ENCODE results near the gene AMZ1.

The AMZ1 gene

DNA sequence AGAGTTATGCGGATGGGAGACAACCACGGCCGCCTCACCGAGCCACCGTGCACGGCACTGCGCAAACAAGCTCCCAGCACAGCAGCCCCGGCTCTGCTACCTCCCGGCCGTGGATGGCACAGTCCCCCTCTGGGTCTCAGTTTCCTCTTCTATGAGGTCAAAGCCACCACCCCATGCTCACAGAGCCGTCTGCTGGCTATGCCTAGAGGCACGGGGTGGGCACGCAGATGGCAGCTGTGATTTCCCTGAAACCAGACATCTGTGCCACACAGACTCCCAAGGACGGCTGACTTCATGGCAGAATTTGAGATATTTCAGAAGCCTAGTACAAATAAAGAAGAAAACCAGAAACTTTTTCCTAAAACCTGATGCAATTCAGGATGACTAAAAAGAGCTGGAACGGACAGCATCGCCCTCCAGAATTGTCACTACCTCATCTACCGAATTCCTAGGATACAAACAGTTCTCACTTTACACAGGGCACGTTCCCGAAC is 73.2 kb downstream of the AMZ1 start:
- no peak for TF ChIP-seq TAF1 (IDR thresholded peaks at IDR 0.05; ENCODE audit: borderline replicate concordance, insufficient read depth, low read length)
- no peak for TF ChIP-seq POLR2AphosphoS5 (IDR thresholded peaks at IDR 0.05; ENCODE audit: low read depth, low read length)
- no peak for TF ChIP-seq SIN3A (IDR thresholded peaks at IDR 0.05; ENCODE audit: borderline replicate concordance, insufficient read depth, low read length)
- TF ChIP-seq, protein P1, sequence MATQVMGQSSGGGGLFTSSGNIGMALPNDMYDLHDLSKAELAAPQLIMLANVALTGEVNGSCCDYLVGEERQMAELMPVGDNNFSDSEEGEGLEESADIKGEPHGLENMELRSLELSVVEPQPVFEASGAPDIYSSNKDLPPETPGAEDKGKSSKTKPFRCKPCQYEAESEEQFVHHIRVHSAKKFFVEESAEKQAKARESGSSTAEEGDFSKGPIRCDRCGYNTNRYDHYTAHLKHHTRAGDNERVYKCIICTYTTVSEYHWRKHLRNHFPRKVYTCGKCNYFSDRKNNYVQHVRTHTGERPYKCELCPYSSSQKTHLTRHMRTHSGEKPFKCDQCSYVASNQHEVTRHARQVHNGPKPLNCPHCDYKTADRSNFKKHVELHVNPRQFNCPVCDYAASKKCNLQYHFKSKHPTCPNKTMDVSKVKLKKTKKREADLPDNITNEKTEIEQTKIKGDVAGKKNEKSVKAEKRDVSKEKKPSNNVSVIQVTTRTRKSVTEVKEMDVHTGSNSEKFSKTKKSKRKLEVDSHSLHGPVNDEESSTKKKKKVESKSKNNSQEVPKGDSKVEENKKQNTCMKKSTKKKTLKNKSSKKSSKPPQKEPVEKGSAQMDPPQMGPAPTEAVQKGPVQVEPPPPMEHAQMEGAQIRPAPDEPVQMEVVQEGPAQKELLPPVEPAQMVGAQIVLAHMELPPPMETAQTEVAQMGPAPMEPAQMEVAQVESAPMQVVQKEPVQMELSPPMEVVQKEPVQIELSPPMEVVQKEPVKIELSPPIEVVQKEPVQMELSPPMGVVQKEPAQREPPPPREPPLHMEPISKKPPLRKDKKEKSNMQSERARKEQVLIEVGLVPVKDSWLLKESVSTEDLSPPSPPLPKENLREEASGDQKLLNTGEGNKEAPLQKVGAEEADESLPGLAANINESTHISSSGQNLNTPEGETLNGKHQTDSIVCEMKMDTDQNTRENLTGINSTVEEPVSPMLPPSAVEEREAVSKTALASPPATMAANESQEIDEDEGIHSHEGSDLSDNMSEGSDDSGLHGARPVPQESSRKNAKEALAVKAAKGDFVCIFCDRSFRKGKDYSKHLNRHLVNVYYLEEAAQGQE (IDR thresholded peaks at IDR 0.05; ENCODE audit: insufficient read depth in 1 of 2, low read depth in 2 of 2, low read length in 2 of 2), result no peak
- TF ChIP-seq FOXP2 (optimal IDR thresholded peaks at IDR 0.05; ENCODE audit: borderline replicate concordance, extremely low read depth, extremely low read length, insufficient read depth), result no peak

DNA sequence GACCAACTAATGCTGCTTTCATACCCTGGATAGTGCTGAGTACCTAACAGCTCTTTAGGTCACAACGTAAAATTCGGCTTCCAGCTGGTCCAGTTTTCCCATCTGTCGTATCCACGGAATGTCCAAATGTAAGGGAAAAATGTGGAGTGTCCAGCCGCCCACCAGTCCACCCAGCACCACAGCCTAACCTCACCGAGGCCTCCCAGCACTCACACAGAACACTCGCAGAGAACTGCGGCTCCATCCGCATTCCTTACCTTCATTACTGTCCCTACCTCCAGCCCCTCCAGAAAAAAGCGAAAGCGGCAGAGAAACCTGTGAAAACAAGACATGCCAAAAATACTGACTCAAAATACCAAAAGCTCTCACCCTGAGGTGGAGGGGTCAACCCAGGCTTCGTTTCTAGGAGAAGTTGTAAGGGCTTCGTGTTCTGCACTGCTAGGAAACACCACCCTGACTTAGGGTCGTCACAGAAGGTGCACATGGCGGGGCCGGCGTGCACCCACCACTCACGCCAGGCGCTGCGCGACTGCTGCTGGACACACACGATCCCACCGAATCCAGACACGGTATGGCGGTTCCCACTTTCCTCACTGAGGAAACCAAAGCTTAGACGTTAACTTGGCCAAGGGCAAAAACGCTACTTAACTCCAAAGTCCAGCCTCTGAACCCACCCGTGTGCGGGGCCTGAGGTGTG is 73.9 kb downstream of the AMZ1 start:
- no peak for TF ChIP-seq POLR2AphosphoS5 (IDR thresholded peaks at IDR 0.05; ENCODE audit: low read depth, low read length)
- TF ChIP-seq SIN3A (IDR thresholded peaks at IDR 0.05; ENCODE audit: borderline replicate concordance, insufficient read depth, low read length), result no peak

DNA sequence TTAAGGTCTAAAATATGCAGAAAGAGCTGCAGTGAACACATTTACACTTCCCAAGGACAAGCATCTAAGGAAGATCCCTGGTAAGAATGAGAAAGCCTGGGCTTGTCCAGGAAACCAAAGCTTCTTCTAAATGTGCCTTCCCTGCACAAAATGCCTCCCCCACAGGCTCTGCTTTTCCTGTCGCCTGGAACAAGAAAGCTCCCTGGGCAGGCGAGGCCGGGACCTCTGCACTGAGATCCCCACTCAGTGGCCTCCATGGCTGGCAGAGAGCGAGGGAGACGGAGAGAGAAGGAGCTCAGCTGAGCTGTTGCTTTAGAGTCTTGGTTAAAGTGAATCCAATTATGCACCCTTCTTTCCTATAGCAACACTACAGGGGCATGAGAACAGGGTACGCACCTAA is 75.6 kb downstream of the AMZ1 start:
- TF ChIP-seq SIN3A (IDR thresholded peaks at IDR 0.05; ENCODE audit: borderline replicate concordance, insufficient read depth, low read length) (no peak), TAF1 (IDR thresholded peaks at IDR 0.05; ENCODE audit: borderline replicate concordance, insufficient read depth, low read length) (no peak), FOXP2 (optimal IDR thresholded peaks at IDR 0.05; ENCODE audit: borderline replicate concordance, extremely low read depth, extremely low read length, insufficient read depth) (no peak), POLR2AphosphoS5 (IDR thresholded peaks at IDR 0.05; ENCODE audit: low read depth, low read length) (no peak)
- TF ChIP-seq, protein P1 (IDR thresholded peaks at IDR 0.05; ENCODE audit: insufficient read depth in 1 of 2, low read depth in 2 of 2, low read length in 2 of 2), result no peak

DNA sequence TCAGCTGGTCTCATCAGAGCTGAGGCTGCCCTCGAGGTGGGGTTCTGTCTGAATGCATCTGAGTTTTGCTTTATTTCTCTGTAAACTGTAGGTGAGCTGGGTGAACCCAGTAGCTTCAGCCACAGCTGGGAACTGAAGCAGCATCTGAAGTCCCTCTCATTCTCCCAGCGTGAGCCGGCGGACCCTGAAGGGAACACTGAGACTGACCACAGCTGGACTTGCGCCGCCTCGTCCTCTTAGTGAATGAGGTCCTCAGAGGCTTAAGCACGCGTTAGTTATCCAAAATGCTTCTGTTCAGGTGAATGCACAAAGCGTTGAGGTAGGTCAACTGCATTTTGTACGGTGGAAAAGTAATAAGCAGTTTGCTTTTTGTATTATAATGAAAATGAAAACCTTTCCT is 76.6 kb downstream of the AMZ1 start:
- no peak for TF ChIP-seq SIN3A (IDR thresholded peaks at IDR 0.05; ENCODE audit: borderline replicate concordance, insufficient read depth, low read length)
- no peak for TF ChIP-seq TAF1 (IDR thresholded peaks at IDR 0.05; ENCODE audit: borderline replicate concordance, insufficient read depth, low read length)
- TF ChIP-seq FOXP2 (optimal IDR thresholded peaks at IDR 0.05; ENCODE audit: borderline replicate concordance, extremely low read depth, extremely low read length, insufficient read depth), result no peak
- no peak for TF ChIP-seq POLR2AphosphoS5 (IDR thresholded peaks at IDR 0.05; ENCODE audit: low read depth, low read length)
- TF ChIP-seq, protein P1 (IDR thresholded peaks at IDR 0.05; ENCODE audit: insufficient read depth in 1 of 2, low read depth in 2 of 2, low read length in 2 of 2), result no peak
